ENCODE measurements around the gene LRRC8D. TPM values are rescaled to one million over a fixed set of nuclear protein-coding genes. Genes with fewer than 3 reads are reported as not detected.

LRRC8D gene
- total RNA-seq, 4 donors from 2014 or later = 28.9 to 113 (median 58.8) TPM

GRCh38 chr1:89844860-89845259 is 24.0 kb downstream of the LRRC8D start:
- DNase-seq = no peak
- H3K4me3 ChIP-seq = peak overlapping the region in 2 of 4 donors; percentile 75 to 89
- no peaks in the 10 kb centered on the region for H3K27me3 ChIP-seq
- peaks cover 0 to 8% (median 3%) of the 10 kb centered on the region in 4 donors for H3K4me1 ChIP-seq
- peak overlapping the region in 1 of 4 donors; percentile 92 for H3K27ac ChIP-seq
- H3K36me3 ChIP-seq = peaks cover 0 to 5% (median 0%) of the 10 kb centered on the region in 3 donors
- TF ChIP-seq POLR2A (IDR thresholded peaks at IDR 0.05) (no peak), CTCF (IDR thresholded peaks at IDR 0.05) (no peak)
- H3K9me3 ChIP-seq = no peaks in the 10 kb centered on the region

GRCh38 chr1:89847191-89847729 is 26.4 kb downstream of the LRRC8D start:
- peaks cover 0 to 8% (median 3%) of the 10 kb centered on the region in 4 donors for H3K4me1 ChIP-seq
- TF ChIP-seq POLR2A (IDR thresholded peaks at IDR 0.05) (no peak), CTCF (IDR thresholded peaks at IDR 0.05) (no peak)
- H3K27ac ChIP-seq = no peak overlapping the region
- DNase-seq = no peak
- H3K27me3 ChIP-seq = no peaks in the 10 kb centered on the region
- no peak overlapping the region for H3K4me3 ChIP-seq
- H3K9me3 ChIP-seq = no peaks in the 10 kb centered on the region
- peaks cover 0 to 5% (median 0%) of the 10 kb centered on the region in 3 donors for H3K36me3 ChIP-seq

GRCh38 chr1:89850844-89851415 is 30.1 kb downstream of the LRRC8D start:
- DNase-seq = no peak
- TF ChIP-seq CTCF (IDR thresholded peaks at IDR 0.05) = no peak
- TF ChIP-seq POLR2A (IDR thresholded peaks at IDR 0.05) = no peak
- Histone ChIP-seq H3K4me3 (no peak overlapping the region), H3K36me3 (peaks cover 0 to 5% (median 0%) of the 10 kb centered on the region in 3 donors), H3K27me3 (no peaks in the 10 kb centered on the region), H3K27ac (no peak overlapping the region), H3K4me1 (no peaks in the 10 kb centered on the region), H3K9me3 (no peaks in the 10 kb centered on the region)

GRCh38 chr1:89854140-89854539 is 33.3 kb downstream of the LRRC8D start:
- H3K4me1 ChIP-seq = no peaks in the 10 kb centered on the region
- H3K27me3 ChIP-seq = no peaks in the 10 kb centered on the region
- DNase-seq = no peak
- no peak overlapping the region for H3K4me3 ChIP-seq
- H3K36me3 ChIP-seq = no peaks in the 10 kb centered on the region
- H3K27ac ChIP-seq = no peak overlapping the region
- TF ChIP-seq POLR2A (IDR thresholded peaks at IDR 0.05) (no peak), CTCF (IDR thresholded peaks at IDR 0.05) (no peak)
- no peaks in the 10 kb centered on the region for H3K9me3 ChIP-seq

GRCh38 chr1:89855413-89856123 is 34.7 kb downstream of the LRRC8D start:
- H3K4me1 ChIP-seq = no peaks in the 10 kb centered on the region
- TF ChIP-seq POLR2A (IDR thresholded peaks at IDR 0.05) (no peak), CTCF (IDR thresholded peaks at IDR 0.05) (no peak)
- H3K4me3 ChIP-seq = no peak overlapping the region
- no peaks in the 10 kb centered on the region for H3K36me3 ChIP-seq
- H3K9me3 ChIP-seq = no peaks in the 10 kb centered on the region
- DNase-seq = no peak
- H3K27ac ChIP-seq = peak overlapping the region in 1 of 4 donors; percentile 21
- no peaks in the 10 kb centered on the region for H3K27me3 ChIP-seq
